Stimulated activated CD4-positive, alpha-beta T cell treated with anti-CD3 and anti-CD28 coated beads, Interleukin-1b, Interleukin-23, amount 100 ng/mL, for 1 hour (primary cell): Measurements from ENCODE around the gene CXCL1.

Experiments
- DNase-seq, 2 donors: peaks; one replicate each; pipeline ENCODE4 v3.0.0-alpha.2; 2020; ENCODE audit warnings: low read depth in 2 of 2

The CXCL1 gene

DNA sequence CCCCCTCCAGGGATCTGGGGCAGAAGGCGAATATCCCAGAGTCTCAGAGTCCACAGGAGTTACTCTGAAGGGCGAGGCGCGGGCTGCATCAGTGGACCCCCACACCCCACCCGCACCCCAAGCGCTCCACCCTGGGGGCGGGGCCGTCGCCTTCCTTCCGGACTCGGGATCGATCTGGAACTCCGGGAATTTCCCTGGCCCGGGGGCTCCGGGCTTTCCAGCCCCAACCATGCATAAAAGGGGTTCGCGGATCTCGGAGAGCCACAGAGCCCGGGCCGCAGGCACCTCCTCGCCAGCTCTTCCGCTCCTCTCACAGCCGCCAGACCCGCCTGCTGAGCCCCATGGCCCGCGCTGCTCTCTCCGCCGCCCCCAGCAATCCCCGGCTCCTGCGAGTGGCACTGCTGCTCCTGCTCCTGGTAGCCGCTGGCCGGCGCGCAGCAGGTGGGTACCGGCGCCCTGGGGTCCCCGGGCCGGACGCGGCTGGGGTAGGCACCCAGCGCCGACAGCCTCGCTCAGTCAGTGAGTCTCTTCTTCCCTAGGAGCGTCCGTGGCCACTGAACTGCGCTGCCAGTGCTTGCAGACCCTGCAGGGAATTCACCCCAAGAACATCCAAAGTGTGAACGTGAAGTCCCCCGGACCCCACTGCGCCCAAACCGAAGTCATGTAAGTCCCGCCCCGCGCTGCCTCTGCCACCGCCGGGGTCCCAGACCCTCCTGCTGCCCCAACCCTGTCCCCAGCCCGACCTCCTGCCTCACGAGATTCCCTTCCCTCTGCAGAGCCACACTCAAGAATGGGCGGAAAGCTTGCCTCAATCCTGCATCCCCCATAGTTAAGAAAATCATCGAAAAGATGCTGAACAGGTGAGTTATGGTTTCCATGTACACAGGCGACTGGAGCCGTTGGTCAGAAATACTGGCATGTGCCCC lies at the start of gene CXCL1:
TSS of gene CXCL1 (plus strand) at position 264 of the 926 bp plus-strand sequence. CDS start at position 342, 78 bp downstream.
- no peak for DNase-seq

DNA sequence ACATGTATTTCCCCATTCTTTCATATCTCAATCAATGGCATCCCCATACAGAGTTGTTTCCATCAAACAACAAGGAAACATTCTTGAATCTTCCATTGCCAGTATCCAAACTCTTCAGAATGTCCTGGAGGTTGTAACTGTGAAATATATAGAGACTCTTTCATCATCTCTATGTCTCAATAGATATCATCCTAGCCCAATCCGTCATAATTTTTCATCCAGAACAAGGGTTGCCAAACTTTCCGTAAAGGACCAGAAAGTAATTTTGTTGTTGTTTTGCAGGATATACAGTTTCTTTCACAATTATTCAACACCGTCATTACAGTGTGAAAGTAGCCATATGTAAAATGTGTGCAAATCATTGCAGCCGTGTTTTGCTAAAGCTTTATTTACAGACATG lies 47.9 kb upstream of the CXCL1 start:
- no peak for DNase-seq

DNA sequence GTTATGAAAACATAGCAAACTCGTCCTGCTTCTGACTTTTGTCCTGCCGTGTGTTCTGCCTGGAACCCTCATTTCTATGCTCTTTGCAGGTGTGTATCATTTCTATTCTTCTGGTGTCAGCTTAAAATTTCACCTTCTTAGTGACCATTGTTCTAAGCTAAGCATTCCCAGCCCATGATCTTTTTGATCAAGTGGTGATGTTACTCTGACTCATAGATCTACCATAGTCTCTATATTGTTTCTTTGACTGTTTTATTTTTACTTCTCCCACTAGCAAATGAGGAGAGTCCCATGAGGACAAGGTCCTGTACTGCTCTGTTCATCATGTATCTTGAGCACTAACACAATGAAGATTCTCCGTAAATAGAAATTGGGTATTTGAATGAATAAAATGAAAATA lies 46.8 kb upstream of the CXCL1 start:
- DNase-seq = no peak

DNA sequence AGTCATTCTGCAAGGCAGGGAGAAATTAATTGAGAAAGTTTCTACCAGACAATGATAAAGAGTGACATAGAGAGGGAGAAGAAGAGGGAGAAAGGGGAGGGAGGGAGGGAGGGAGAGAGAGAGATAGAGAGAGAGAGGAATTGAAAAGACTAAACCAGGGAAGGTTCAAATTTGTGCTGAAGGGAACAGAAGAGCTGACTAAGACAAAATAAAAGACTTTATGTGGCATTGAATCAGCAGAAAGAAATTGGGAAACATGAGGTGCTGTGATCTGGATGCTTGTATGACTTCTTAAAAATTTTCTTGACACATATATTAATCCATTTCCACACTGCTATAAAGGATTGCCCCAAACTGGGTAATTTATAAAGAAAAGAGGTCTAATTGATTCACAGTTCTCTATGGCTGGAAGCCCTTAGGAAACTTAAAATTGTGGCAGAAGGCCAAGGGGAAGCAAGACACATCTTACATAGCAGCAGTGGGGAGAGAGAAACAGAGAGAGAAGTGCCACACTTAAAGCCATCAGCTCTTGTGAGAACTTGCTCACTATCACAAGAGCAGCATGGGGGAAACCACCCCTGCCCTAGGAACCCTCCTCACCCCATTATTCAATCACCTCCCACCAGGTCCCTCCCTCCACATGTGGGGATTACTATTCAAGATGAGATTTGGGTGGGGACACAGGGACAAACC lies 46.2 kb upstream of the CXCL1 start:
- no peak for DNase-seq

DNA sequence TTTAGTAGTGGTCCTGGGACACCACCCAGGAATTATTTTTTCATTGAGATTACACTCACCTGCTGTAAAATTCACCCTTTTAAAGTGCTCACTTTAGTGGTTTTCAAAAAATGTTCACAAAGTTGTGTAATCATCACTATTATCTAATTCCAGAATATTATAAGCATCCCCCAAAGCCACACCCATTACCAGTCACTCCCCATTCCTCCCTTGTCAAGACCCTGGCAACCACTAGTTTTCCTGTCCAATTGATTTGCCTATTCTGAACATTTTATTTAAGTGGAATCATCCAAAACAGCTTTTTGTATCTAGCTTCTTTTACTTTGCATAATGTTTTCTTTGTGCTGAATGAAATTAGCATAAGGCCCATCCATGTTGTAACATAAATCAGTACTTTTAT lies 45.4 kb upstream of the CXCL1 start:
- DNase-seq = no peak

GRCh38 chr4:73828956-73829355 lies 40.2 kb upstream of the CXCL1 start:
- no peak for DNase-seq

DNA sequence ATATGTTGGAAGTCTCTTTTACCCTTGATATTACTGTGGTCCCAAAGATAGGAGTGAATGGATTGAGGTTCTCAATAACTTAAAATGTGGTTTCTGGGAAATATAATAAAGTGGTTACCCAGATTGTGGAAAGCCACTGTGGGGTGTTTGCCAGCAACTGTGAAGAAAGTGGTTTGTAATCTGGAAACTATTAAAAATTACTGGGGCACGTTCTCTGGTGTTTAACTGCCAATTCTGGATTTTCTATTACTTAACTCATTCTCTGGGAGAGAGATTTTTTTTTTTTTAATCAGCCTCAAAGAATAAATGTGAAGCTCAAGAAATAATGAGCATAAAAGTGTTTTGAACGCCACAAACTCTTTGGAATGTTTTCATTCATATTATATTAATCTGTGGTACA lies 37.6 kb upstream of the CXCL1 start:
- DNase-seq = no peak

DNA sequence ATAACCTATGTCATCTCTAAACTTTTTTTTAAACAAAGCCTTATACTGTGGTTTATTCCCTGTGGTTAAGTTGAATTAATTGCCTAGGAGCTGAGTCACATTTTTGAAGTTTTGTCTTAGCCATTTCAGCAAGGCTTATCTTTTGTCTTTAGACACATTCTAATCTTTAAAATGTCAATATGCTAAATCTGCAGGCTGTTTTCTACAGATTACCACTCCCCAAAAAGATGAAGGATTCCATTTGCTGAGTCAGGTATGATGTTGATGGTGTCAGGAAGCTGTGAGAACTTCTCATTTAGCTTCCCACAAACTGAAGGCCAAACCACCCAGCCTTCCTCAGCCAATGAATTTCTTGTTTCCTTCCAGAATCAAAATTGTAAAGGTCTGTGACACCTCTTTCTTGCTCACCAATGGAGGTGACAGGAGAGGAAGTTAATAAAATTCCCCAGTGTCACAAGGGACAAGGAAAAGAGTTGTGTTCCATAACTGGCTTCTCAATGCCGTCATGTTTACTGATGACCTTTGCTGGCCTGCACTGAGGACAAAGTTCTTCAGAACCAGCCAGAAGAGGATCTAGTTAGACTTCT lies 36.4 kb upstream of the CXCL1 start:
- no peak for DNase-seq

- no peak for DNase-seq
These were observed 32.6 kb upstream of the CXCL1 start, which contains the start of gene CXCL6 for GRCh38 chr4:73836373-73837279. TSS of gene CXCL6 (plus strand) at chr4:73836678. CDS start at chr4:73836751, 73 bp downstream.

DNA sequence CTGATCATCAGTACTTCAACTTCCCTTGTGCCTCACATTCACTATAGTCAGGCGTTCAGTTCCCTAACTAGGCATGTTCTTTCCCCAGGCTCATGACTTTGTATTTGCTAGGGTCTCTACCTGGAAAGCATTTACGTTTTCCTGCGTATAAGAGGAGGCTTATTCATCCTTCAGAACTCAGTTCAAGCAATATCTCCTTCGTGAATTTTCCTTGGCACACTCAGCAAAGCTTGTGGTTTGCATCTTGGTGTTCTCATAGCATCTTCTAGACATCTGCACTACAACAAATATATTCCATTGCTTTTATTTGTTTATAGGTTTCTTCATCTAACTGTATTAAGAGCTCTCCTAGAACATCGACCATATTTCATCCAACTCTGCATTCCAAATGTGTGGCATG lies 30.1 kb upstream of the CXCL1 start:
- DNase-seq = no peak

- no peak for DNase-seq
These were observed 29.5 kb upstream of the CXCL1 start for GRCh38 chr4:73839715-73840114.

DNA sequence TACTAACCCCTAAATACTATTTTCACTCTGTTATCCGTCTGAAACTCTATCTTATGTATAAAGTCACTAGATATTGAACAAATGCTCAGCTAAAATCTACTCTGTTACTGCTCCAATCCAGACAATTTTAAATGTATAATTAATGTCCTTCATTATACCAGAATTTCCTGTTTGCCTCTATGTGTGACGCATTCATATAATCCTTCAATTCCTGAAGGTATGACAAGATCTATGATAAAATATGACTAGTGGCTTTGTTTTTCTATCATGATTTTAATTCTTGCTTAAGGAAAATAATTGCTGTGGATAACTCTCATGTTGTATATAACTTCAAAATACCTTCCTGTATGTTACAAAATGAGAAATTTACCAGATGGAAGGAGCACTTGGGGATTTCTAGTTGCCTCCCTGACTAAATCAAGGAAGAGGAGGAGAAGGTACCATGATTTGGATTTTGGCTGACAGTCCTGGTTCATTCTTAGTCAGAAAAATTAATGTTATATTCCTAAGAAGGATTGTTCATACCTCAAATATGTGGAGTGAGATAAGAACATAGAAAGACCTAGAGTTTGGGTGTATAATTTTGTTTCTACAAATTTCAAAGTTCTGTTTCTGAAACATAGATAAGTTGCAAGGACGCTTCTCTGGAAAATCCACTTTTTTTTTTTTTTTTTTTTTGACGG lies 27.8 kb upstream of the CXCL1 start:
- no peak for DNase-seq

- no peak for DNase-seq
These were observed 26.5 kb upstream of the CXCL1 start for GRCh38 chr4:73842696-73843095.

DNA sequence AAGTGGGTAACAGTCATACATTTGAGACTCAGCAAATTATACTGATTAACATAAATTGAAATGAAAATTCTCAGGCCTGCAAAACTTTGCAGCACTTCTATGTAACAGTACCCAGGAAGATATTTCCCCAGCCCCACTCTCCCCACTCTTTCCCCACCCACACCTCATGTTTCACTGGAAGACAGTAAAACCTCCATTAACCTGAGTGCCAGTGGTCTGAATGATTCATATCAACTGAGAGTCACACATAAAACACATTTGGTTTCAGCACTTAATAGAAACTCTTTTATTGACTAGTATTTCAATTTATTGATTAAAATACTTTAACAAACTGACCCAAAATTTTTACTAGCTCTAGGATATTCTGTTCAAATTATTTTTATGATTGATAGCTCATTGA lies 25.8 kb upstream of the CXCL1 start:
- no peak for DNase-seq

DNA sequence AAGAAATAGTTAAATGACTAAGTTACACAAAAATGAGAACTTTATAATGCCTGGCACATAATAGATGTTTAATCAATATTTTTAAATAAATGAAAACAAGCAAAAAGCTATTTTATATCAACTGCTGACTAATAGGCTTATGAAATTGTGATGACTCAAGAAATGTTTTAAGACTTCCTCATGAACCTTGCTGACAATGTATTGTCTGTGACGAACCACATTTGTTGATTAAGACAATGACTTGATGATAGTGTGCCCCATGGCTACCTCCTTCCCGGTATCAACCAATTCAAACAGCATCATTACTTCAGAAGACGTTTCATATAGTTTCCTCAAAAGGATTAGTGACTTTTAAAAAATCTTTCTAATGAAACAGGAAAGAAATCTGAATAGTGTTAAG lies 24.8 kb upstream of the CXCL1 start:
- no peak for DNase-seq

DNA sequence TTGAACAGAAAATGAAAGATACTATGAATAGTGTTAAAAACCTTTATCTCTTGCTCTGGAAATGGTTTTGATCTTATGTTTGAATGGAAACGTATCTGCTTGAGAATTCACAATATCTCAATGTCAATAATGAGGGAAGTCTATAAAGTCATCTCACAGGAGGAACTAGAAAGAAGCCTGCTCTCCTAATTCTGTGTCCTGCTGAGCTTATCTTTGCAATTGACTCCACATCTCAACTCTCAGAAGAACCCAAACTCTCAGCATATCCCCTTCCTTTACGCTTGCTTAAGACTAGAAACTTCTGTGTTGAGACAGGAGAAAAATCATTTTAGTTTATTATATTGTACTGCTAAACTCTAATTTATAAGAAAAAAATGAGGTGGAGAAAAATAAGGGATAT lies 24.4 kb upstream of the CXCL1 start:
- DNase-seq = no peak

DNA sequence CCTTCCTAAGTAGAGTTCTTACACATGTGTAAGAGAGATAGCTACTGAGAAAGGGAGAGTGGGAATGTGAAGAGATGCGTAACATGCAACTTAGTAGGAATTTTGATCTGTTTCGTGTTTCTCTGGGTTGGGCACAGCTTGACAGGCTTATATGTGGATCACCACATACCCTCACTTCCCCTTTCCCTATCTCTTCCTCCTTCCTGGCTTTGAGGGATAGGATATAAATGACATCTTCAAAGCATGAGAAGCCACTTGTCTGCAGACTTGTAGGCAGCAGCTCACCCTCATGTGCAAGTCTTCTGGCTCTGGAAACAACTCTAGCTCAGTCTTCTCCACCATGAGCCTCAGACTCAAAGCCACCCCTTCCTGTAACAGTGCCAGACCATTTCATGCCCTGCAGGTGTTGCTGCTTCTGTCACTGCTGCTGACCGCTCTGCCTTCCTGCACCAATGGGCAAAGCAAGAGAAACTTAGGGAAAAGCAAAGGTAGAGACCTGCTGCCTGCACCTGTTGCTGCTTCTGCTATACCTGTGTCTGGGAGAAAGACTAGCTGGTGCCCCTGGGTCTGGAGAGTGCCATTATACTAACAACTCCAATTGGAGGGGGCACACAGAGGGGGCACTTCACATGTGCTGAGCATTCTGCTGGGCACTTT lies 21.5 kb upstream of the CXCL1 start:
- no peak for DNase-seq

GRCh38 chr4:73848183-73848777 lies 20.9 kb upstream of the CXCL1 start:
- no peak for DNase-seq

- no peak for DNase-seq
These were observed 18.8 kb upstream of the CXCL1 start for GRCh38 chr4:73850261-73850970.
